Hepatocyte (in vitro differentiated cells): Measurements from ENCODE around the gene C20orf202. TPM values are rescaled to one million over a fixed set of nuclear protein-coding genes. Genes with fewer than 3 reads are reported as not detected.

Experiments used
- DNase-seq: peaks from one replicate; pipeline ENCODE4 v3.0.0-alpha.2; 2016; ENCODE audit warnings: low spot score
- H2AFZ ChIP-seq: fragments of 200-600 bp; sonication (generic); 2 replicates; pipeline ENCODE4 v1.6.0; 2016; ENCODE audit warnings: antibody characterized with exemption, mild to moderate bottlenecking
- H3K27ac ChIP-seq: fragments of 200-600 bp; sonication (generic); 2 replicates; pipeline ENCODE4 v1.5.1; 2016; ENCODE audit warnings: mild to moderate bottlenecking
- H3K27me3 ChIP-seq: fragments of 200-600 bp; sonication (generic); 2 replicates; pipeline ENCODE4 v1.6.1; 2016
- H3K36me3 ChIP-seq: fragments of 200-600 bp; sonication (generic); replicated peaks from 2 replicates; pipeline ENCODE4 v1.5.1; 2016; ENCODE audit warnings: low read depth; ENCODE audit not compliant: insufficient read depth
- H3K4me1 ChIP-seq: fragments of 200-600 bp; sonication (generic); 2 replicates; pipeline ENCODE4 v1.5.1; 2016; ENCODE audit warnings: mild to moderate bottlenecking, moderate library complexity; ENCODE audit not compliant: insufficient read depth
- H3K4me2 ChIP-seq: fragments of 200-600 bp; sonication (generic); 2 replicates; pipeline ENCODE4 v1.6.0; 2016
- H3K4me3 ChIP-seq: fragments of 200-600 bp; sonication (generic); 2 replicates; pipeline ENCODE4 v1.5.1; 2016; ENCODE audit warnings: mild to moderate bottlenecking
- H3K79me2 ChIP-seq: fragments of 200-600 bp; sonication (generic); 2 replicates; pipeline ENCODE4 v1.6.0; 2017; ENCODE audit warnings: mild to moderate bottlenecking
- H3K9me2 ChIP-seq: fragments of 200-600 bp; sonication (generic); replicated peaks from 2 replicates; pipeline ENCODE4 v1.6.0; 2017; ENCODE audit warnings: mild to moderate bottlenecking; ENCODE audit not compliant: insufficient read depth
- H3K9me3 ChIP-seq: fragments of 200-600 bp; sonication (generic); 2 replicates; pipeline ENCODE4 v1.5.1; 2016; ENCODE audit warnings: low read depth, mild to moderate bottlenecking
- H4K20me1 ChIP-seq: fragments of 200-600 bp; sonication (generic); 2 replicates; pipeline ENCODE4 v1.6.0; 2016; ENCODE audit warnings: mild to moderate bottlenecking; ENCODE audit not compliant: insufficient read depth, poor library complexity, severe bottlenecking
- EZH2 ChIP-seq: fragments of 200-600 bp; sonication (generic); IDR thresholded peaks from 2 replicates; pipeline ENCODE4 v1.6.1; 2016; ENCODE audit warnings: antibody characterized with exemption, mild to moderate bottlenecking, borderline replicate concordance
- EZH2phosphoT487 ChIP-seq: fragments of 200-600 bp; sonication (generic); IDR thresholded peaks from one replicate; pipeline ENCODE4 v1.6.1; 2018; ENCODE audit warnings: antibody characterized with exemption, mild to moderate bottlenecking, low read depth, moderate library complexity; ENCODE audit not compliant: unreplicated experiment, severe bottlenecking
- WGBS: methylation state at CpG from one replicate; pipeline ENCODE4 v1.1.6; 2016; ENCODE audit warnings: low lambda C conversion rate; ENCODE audit errors: missing lambda C conversion rate; 5-methylcytosine and 5-hydroxymethylcytosine counted together
- polyA plus RNA-seq: library from polyadenylated mRNA; unstranded; fragments of >200 nt; fragmentation: Nextera tagmentation; extraction: Ambion mirVana; gene quantifications from 2 replicates; pipeline ENCODE4 v1.2.1, GENCODE V29; 2016
- total RNA-seq: library from RNA; depleted of rRNA; stranded (reverse); fragments of >200 nt; gene quantifications from 2 replicates; pipeline ENCODE4 v1.2.3, GENCODE V29; 2014
- TF ChIP-seq, protein P1 (sequence below): fragments of 200-600 bp; sonication (generic); IDR thresholded peaks from 2 replicates; pipeline ENCODE4 v1.5.1; 2016; ENCODE audit warnings: antibody characterized with exemption, mild to moderate bottlenecking; ENCODE audit not compliant: poor library complexity

The C20orf202 gene
- total and polyA plus RNA-seq, 2 experiments from 2014 or later, result 0.35 to 1.6 TPM

DNA sequence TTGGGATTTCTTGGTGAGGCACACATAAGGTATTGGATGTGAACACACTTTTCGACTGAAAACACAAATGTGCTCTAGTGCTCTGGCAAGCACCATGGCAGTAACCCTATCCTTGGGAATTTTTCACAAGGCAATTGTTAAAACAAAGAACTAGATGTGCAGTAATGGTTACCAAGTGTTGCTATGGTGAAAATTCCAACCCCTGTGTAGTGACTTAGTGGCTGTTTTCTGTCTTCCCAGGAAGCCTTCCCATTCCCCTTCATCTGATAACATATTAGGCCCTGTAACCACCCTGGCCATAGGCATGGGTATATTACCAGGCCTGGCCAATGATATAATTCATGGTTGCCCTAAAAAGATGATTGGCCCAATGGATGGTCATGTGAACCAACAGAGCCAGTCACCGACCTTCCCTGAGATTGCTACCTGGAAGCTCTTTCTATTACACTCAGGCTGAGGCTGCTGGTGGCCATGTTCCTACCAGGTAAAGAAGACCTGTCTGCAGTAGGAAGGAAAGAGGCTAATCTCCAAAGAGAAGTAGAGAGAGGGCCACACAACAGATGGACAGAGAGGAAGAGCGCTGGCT is 4.1 kb downstream of the C20orf202 start:
- Histone ChIP-seq H3K4me3 (no peak overlapping the region), H3K79me2 (no peaks in the 10 kb centered on the region), H2AFZ (no peak overlapping the region), H3K9me3 (no peaks in the 10 kb centered on the region), H3K4me1 (no peaks in the 10 kb centered on the region), H4K20me1 (no peaks in the 10 kb centered on the region), H3K4me2 (no peak overlapping the region), H3K27me3 (no peaks in the 10 kb centered on the region), H3K9me2 (no peaks in the 10 kb centered on the region), H3K27ac (no peak overlapping the region), H3K36me3 (no peaks in the 10 kb centered on the region)
- TF ChIP-seq EZH2phosphoT487 (no peak), EZH2 (no peak)
- TF ChIP-seq, protein P1, sequence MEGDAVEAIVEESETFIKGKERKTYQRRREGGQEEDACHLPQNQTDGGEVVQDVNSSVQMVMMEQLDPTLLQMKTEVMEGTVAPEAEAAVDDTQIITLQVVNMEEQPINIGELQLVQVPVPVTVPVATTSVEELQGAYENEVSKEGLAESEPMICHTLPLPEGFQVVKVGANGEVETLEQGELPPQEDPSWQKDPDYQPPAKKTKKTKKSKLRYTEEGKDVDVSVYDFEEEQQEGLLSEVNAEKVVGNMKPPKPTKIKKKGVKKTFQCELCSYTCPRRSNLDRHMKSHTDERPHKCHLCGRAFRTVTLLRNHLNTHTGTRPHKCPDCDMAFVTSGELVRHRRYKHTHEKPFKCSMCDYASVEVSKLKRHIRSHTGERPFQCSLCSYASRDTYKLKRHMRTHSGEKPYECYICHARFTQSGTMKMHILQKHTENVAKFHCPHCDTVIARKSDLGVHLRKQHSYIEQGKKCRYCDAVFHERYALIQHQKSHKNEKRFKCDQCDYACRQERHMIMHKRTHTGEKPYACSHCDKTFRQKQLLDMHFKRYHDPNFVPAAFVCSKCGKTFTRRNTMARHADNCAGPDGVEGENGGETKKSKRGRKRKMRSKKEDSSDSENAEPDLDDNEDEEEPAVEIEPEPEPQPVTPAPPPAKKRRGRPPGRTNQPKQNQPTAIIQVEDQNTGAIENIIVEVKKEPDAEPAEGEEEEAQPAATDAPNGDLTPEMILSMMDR, result no peak
- no peak for DNase-seq
- WGBS, result 91% methylated on average over 3 of the region's 3 CpGs

DNA sequence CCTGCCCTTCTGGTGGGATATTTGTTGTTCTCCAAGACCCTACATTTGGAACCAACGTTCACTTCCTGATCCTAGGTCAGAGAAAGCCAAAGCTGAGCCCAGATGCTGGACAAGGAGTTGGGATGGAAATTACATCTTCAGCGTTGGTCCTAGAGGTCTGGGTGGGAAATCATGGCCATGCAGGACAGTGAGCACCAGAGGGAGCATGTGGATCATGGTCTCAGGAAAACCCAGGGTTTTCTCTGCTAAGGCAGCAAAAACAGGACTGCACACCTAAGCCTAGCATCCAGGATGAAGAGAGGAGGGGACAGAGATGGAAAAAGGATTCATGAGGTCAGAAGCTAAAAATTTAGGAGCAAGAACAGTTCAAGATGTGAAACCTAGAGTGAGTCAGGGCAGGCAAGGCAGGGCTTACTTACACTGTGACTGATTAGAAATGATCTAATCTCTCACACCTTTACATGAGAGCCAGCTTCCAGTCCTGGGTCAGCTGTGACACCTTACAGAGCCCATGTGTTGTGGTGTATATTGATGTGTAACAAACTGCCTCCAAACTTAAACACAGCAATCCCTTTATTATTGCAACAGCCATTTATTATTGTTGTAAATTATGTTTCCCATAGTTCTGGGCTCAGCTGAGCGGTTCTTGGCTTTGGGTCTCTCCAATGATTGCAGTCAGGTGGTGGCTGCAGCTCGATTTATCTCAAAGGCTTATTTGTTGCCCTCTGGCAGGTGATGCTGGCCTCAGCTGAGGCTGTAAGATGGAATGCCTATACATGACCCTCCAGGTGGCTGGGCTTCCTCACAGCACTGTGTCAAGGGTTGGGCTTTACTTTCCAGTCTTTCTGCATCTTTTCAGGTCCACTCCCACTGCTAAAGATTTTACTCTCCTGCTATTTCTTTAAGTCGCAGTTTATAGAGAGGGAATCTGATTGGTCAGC is 6.5 kb downstream of the C20orf202 start:
- 66% methylated on average over 5 of the region's 5 CpGs for WGBS
- H3K4me1 ChIP-seq, result no peaks in the 10 kb centered on the region
- no peak for DNase-seq
- H3K4me2 ChIP-seq, result no peak overlapping the region
- H3K27ac ChIP-seq, result no peak overlapping the region
- TF ChIP-seq EZH2 (no peak), EZH2phosphoT487 (no peak)
- TF ChIP-seq, protein P1, result no peak
- H3K27me3 ChIP-seq, result no peaks in the 10 kb centered on the region
- H3K36me3 ChIP-seq, result no peaks in the 10 kb centered on the region
- no peaks in the 10 kb centered on the region for H3K79me2 ChIP-seq
- no peaks in the 10 kb centered on the region for H3K9me2 ChIP-seq
- H2AFZ ChIP-seq, result no peak overlapping the region
- H3K9me3 ChIP-seq, result no peaks in the 10 kb centered on the region
- no peaks in the 10 kb centered on the region for H4K20me1 ChIP-seq
- no peak overlapping the region for H3K4me3 ChIP-seq

DNA sequence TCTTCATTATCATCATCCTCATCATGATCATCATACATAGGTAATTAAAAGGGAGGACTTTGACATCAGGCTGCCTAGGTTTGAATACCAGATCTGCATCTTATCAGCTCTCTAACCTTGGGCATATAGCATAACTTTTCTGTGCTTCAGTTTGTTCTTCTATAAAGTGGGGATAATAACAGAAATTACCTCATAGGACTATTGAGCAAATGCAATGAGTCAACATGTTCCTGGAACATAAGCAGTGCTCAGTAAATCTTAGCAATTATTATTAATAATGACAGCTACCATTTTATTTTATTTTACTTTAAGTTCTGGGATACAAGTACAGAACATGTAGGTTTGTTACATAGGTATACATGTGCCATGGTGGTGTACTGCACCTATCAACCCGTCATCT is 7.2 kb downstream of the C20orf202 start:
- WGBS, result 100% methylated on average over 1 of the region's 1 CpG
- Histone ChIP-seq H3K4me3 (no peak overlapping the region), H3K27ac (no peak overlapping the region), H3K36me3 (no peaks in the 10 kb centered on the region), H4K20me1 (no peaks in the 10 kb centered on the region), H3K9me3 (no peaks in the 10 kb centered on the region), H3K79me2 (no peaks in the 10 kb centered on the region), H3K4me2 (no peak overlapping the region), H3K9me2 (no peaks in the 10 kb centered on the region), H3K4me1 (no peaks in the 10 kb centered on the region), H2AFZ (no peak overlapping the region), H3K27me3 (no peaks in the 10 kb centered on the region)
- DNase-seq, result no peak
- TF ChIP-seq, protein P1, result no peak
- no peak for TF ChIP-seq EZH2
- no peak for TF ChIP-seq EZH2phosphoT487
